Measurements from ENCODE around the gene DUSP14.

The DUSP14 gene

DNA sequence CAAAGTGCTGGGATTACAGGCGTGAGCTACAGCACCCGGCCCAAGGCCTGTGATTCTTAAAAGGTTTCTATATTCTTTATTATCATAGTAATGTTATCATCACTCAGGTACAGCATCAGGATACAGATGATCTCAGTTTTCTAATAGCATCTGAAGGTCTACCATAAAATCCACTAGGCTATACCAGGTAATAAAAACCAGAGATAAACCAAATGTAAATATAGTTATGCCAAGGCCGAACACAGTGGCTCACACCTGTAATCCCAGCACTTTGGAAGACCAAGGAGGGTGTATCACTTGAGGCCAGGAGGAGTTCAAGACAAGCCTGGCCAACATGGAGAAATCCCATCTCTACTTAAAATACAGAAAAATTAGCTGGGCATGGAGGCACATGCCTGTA lies 65.7 kb downstream of the DUSP14 start:
- DNase-seq (ENCODE audit: low read depth, low spot score), result no peak

DNA sequence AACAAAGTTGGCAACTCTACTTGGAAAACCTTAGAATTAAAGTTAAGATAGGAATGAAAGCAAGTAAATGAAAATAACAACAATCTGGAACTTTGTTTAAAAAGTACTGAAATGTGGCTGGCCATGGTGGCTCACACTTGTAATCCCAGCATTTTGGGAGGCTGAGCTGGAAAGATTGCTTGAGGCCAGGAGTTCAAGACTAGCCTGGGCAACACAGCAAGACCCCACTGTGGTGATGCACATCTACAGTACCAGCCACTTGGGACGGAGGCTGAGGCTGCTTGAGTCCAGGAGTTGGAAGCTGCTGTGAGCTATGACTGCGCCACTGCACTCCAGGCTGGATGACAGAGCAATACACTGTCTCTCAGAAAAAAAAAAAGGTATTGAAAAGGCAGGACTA lies 67.8 kb downstream of the DUSP14 start:
- no peak for DNase-seq (ENCODE audit: low read depth, low spot score)

DNA sequence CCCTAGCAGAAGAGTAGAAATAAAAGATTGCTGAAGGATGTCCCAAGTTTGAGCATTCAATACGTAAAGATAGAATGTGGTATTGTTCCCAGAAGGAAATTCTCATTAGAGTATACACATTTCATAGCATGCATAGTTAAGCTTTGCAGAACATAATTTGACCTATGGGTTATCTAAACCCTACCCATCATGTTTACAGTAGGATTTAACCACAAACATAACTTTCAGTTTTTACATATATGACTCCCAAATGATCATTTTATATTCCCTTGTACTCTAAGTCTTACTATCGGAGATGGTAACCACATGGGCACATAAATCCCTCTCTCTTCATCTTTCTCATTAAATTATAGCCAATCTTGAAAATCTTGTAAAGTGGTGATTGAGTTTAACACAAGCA lies 68.6 kb downstream of the DUSP14 start:
- no peak for DNase-seq (ENCODE audit: low read depth, low spot score)

DNA sequence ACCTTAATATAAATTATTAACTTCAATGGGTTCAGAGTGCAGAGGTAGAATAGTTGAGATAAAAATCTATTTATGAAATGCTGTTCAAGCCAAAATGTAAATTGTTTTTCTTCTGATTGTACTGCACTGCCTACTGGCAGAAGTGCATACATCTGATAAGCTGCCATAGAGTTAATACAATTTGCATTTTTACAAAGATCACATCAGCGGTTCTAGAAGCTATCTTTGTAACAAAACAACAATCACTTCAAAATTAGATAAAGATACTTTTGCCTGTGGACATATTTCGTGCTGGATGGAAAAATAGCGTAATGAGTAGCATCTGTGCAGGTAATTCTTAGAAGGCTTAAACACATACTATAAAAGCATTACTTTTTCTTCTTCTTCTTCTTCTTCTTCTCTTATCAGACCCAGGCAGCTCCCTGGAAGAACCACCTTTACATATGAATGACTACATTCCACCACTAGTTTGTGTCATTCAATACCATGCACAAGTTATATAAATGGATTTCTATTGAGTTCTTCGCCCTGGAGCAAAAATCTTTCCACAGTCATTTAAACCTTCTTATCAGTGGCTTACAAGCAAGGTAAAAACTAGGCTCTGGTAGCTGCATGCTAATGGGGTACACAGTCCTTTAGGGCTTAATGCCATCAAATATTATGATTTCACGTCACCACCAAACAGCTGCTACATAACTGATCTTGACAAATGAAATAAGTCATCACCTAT lies 72.5 kb downstream of the DUSP14 start:
- no peak for DNase-seq (ENCODE audit: low read depth, low spot score)

Measured in ELF-1 (cell line).